IMR-90 (cell line): Measurements from ENCODE around the gene GATA3. TPM values are rescaled to one million over a fixed set of nuclear protein-coding genes. Genes with fewer than 3 reads are reported as not detected.

Experiments used
- polyA plus RNA-seq, 3 experiments: library from polyadenylated mRNA; depleted of rRNA; stranded (reverse); fragments of >200 nt; gene quantifications; 2 replicates each; pipeline ENCODE4 v1.2.3, GENCODE V29; 2012; ENCODE audit warnings: low replicate concordance in 1 of 3
- total RNA-seq: library from RNA; depleted of rRNA; stranded (reverse); fragments of >200 nt; gene quantifications from 2 replicates; pipeline ENCODE4 v1.2.3, GENCODE V29; 2012
- TF ChIP-seq, protein P1 (sequence below): conservative IDR thresholded peaks from 2 replicates; pipeline ENCODE4 v1.5.1; 2012; ENCODE audit warnings: mild to moderate bottlenecking, low read depth, low read length, improper control_type of control experiment

GATA3 gene
- total and polyA plus RNA-seq, 2 of the 4 experiments (the other 2 are of a cell fraction), result 0.21 TPM; not detected in 1

DNA sequence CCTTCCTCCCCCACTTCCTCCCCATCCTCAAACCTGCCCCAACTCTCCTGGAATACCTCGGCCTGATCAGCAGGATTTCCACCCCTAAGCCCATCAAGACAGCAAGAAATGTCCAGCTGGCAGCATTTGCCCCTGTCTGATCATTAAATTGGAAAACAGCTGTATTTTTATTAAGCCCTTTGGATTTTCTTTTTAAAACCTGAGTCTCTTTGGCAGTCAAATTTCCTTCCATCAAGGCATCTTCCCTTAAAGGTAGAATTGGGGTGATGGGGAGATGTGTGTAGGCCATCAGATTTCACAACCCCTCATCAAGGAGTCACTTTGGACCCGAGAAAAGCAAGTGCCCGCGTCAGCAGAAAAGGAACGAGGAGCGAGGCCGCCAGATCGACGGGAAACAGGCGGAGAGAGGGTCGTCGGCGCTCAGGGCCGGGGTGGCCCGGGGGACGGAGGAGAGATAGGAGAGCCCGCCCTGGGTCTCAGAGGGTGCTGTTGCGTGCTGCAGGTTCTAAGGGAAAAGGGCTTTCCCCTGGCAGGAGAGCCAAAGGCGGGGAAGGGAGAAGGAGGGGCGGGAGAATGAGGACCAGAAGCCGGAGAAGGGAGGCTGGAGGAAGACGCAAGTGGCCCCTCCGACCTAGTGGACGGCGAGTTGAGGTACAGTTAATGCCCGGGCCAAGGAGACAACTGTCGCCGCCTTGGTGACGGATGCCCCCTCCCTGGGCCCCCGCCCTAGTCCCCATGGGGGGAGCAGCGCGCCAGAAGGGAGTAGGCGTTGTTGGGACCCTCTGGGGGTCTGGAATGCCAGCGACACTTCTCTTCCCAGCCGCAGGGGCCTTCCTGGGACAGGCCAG is 11.5 kb upstream of the GATA3 start (continued):
- TF ChIP-seq, protein P1, sequence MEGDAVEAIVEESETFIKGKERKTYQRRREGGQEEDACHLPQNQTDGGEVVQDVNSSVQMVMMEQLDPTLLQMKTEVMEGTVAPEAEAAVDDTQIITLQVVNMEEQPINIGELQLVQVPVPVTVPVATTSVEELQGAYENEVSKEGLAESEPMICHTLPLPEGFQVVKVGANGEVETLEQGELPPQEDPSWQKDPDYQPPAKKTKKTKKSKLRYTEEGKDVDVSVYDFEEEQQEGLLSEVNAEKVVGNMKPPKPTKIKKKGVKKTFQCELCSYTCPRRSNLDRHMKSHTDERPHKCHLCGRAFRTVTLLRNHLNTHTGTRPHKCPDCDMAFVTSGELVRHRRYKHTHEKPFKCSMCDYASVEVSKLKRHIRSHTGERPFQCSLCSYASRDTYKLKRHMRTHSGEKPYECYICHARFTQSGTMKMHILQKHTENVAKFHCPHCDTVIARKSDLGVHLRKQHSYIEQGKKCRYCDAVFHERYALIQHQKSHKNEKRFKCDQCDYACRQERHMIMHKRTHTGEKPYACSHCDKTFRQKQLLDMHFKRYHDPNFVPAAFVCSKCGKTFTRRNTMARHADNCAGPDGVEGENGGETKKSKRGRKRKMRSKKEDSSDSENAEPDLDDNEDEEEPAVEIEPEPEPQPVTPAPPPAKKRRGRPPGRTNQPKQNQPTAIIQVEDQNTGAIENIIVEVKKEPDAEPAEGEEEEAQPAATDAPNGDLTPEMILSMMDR, result no peak
